ENCODE data around the gene ARL6IP6.

The ARL6IP6 gene

DNA sequence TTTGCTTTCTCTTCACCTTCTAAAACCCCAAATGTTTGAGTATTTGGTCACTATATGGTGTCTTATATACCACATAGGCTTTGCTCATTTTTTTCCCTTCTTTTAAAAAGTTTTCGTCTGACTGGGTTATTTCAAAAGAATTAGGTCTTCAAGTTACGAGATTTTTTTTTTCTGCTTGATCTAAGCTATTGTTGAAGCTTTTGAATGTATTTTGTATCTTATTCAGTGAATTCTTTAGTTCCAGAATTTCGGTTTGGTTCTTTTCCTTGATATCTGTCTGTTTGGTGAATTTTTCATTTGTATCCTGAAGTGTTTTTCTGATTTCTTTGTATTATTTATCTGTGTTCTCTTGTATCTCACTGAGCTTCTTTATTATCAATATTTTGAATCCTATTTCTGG lies 93.5 kb downstream of the ARL6IP6 start:
- no peak for DNase-seq

Data from CD4-positive, alpha-beta T cell treated with Interferon alpha-2 for 1 hour (primary cell).